ENCODE data around the gene LY6G5C.
"Not testable (repeated sequence)": the region's sequence is repeated elsewhere in the genome, so short reads cannot be mapped to it uniquely, and the experiment has no call there.

The LY6G5C gene

GRCh38 chr6:31713991-31714684 lies 33.3 kb upstream of the LY6G5C start:
- DNase-seq, result no peak

- no peak for DNase-seq
These were observed 32.6 kb upstream of the LY6G5C start for GRCh38 chr6:31713465-31713864.

GRCh38 chr6:31712296-31712695 lies 31.4 kb upstream of the LY6G5C start:
- no peak for DNase-seq

- no peak for DNase-seq
These were observed 30.4 kb upstream of the LY6G5C start for GRCh38 chr6:31711233-31711632.

- no peak for DNase-seq
These were observed 29.8 kb upstream of the LY6G5C start for GRCh38 chr6:31710523-31711219.

GRCh38 chr6:31709157-31709556 lies 28.3 kb upstream of the LY6G5C start:
- not testable (repeated sequence) for DNase-seq

GRCh38 chr6:31708224-31708623 lies 27.4 kb upstream of the LY6G5C start:
- DNase-seq, result no peak

DNA sequence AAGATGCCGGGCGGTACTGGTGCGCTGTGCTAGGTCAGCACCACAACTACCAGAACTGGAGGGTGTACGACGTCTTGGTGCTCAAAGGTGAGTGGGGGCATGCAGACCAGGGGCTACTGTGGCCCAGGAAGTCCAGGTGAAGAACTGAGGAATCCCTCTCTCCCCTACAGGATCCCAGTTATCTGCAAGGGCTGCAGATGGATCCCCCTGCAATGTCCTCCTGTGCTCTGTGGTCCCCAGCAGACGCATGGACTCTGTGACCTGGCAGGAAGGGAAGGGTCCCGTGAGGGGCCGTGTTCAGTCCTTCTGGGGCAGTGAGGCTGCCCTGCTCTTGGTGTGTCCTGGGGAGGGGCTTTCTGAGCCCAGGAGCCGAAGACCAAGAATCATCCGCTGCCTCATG lies 26.8 kb upstream of the LY6G5C start:
- DNase-seq, result no peak

DNA sequence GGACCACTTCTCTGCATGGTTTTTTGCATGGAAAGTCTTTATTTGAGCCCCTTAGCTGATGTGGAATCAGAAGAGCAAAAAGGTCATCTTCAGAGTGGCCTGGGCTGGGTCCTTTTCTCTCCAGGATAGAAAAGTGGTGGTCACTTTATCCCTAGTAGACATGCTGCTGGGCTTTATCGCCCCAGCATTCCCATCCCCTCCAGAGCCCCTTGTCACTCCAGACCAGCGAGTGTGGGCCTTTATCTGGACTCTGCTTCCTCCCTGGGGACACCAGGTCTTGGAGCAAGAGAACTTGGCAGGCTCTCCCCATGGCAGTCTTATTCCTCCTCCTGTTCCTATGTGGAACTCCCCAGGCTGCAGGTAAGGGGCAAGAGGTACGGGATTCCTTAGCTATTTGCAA lies 25.7 kb upstream of the LY6G5C start, which contains the start of gene LY6G6F:
Gene LY6G6F (plus strand): TSS at position 268 of the 400 bp plus-strand sequence. CDS start 41 bp downstream, at position 309.
- DNase-seq, result no peak

DNA sequence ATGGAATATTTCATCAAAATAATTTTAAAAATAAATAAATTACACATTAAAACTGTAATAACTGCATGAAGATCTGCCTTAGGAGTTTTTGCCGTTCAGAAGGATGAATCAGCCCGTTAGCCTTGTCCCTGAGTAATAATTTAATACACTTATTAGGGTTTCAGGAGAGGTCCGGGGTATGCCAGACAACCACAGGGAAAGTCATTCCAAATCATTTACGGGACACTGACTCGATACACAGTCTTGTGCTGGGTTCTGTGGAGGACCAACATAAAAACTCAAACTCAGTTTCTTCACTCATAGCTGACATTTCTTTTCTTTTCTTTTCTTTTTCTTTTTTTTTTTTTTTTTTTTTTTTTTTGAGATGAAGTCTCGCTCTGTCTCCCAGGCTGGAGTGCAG lies 25.1 kb upstream of the LY6G5C start:
- DNase-seq, result no peak

DNA sequence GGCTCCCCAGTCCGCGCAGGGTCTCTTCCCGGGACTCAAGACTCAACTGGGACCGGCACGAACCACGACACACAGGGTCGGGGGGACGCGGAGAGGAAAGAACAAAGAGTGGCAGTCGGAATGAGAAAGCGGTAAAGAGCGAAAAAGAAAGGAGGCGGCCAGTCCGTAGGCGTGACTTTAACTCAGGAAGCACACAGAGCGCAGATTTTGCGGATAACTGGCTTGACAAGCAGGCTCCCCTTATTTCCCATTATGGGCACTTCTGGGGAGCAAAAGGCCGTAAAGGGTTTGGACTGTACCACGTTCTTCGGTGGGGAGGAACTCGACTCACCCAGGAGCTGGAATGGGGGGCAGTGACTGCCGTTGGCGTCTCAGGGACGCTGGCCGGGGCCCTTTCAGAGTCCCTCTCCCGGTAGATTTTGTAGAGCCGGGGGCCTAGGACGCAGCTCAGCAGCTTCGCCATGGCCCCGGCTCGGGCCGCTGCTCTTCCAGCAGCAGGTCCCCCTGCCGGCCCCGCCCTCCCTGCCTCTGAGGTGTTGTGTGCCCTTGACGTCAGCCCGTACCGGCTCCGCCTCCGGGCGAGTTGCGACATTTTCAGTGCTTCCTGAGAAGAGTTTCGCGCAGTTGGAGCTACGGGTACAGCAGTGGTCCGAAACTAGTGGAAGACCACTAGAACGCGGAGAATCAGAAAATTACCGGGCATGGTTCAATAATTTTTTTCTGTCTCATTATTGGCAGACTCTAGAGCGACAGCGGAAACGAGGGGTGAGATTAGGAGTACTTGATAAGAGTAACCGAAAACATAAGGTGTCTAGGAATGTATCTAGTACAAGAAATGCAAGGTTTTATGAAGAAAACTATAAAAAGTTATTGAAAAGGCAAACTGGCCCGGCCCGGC lies 22.2 kb upstream of the LY6G5C start, which contains the start of gene ABHD16A:
Gene ABHD16A (minus strand): TSS at position 506 of the 898 bp plus-strand sequence. CDS start 43 bp downstream, at position 463.
- DNase-seq, result peak; percentile 96

DNA sequence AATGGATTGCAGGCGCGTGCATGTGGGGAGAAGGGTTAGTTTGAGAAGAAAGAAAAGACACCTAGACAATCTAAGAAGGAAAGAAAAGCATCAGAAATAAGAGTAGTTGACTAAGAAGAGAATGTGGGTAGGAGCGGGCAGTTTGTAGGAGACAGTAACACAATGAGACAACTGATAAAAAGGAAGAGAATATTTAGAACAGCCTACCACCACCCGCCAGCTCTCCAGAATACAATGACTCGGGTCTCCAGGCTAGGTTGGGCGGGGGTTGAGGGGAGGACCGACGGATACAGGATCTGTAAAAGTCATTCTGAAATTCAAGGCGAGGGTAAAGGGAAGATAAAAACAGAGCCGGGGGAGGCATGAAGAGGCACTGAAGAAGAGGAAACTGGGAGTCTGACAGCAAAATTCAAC lies 21.5 kb upstream of the LY6G5C start:
- DNase-seq, result peak; percentile 39

DNA sequence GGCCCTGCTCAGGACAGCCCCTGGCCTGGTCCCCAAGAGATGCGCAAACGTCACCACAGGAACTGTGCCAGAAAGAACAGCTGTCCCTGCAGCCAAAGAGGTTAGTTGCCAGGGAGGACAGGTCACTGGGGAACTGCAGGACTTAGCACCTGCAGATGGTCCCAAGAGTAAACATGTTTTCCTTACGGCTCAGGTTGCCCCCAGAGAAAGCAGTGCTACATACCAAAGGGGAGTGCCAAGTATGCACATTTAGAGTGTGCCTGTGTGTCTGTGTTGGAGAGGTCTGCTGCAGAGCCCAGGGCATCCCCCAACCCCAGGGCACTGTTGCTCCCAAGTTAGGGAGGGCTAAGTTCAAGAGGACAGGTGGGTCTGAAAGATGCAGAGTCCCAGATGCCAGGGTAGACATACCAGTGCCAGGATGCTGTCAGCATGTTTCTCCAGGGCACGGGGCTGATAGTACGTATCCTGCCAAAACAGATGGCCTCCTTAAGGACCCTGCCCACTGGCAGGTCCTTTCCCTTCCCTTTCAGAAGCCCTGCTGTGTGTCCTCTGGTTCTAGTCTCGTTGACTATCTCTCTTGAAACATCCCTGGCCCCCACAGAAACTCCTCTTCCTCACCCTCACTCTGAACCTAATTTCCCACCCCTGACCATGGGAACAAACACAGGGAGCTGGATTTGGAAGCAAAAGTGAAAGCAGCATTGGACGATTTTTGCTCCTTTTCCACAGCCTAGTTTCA lies 21.0 kb upstream of the LY6G5C start:
- DNase-seq, result peak; percentile 36

DNA sequence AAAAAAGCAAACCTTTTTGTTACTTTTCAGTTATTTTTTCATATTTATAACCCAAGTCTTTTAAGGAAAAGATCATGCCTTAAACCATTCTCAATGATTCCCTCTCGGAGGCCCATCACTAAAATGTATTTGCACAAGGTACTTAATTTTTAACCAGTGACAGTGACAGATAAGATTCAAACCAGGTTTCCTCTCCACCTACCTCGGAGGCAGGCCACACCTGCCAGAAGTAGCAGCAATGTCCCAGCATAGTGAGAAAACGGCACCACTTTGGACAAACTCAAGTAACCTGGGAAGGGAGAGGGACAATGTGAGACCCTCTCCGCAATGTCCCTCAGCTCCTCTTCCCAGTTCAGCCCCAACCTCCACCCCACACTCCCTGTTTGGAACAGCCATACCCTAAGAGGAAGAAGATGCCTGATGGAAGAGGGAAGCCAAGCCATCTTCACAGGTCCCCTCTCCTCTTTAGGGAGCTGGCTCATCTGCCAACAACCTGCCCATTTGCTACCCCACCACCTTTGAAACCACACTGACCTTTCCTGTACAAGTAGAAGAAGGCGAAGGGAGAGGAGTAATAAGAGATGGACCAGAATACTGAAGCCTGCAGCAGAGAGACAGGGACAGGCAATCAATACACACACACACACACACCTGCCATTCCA lies 20.0 kb upstream of the LY6G5C start:
- DNase-seq, result no peak

DNA sequence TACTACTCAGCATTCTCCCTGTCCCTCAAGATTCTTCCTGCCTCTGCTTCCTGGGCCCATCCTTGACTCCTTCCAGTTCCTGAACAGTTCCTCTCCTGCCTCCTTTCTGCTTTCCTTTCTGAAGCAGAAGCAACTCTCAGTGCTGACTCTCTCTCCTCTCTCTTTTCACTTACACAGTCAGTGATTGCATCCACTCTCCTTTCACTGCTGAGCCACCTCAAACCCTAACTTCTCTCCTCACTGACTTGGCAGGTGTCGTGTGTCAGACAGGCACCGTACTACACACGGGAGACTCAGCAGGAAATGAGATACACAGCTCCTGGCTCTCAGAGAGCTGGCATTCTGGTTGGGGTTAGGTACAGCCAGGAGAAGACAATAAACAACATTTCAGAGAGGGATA lies 16.7 kb upstream of the LY6G5C start:
- no peak for DNase-seq

GRCh38 chr6:31693535-31693934 lies 12.7 kb upstream of the LY6G5C start:
- DNase-seq, result no peak

DNA sequence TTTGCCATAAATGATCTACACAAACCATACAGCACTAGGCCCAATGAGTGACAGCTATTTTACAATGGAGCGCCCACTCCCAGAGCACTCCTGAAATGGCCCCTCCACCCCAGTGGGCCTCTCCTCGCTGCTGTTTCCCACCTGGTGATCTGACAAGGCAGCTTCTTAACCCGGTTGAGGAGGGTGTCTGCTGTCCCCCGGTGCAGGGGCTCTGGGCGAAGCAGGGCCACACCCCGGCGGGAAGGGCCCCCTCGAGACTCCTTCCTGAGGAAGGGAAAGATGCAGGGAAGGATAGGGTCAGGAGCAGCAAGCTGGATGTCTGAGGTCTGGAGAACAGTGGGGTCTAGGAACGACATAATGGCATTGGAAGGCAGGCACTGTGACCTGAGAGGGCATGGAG lies 12.0 kb upstream of the LY6G5C start:
- no peak for DNase-seq

GRCh38 chr6:31692353-31692752 lies 11.5 kb upstream of the LY6G5C start:
- DNase-seq, result no peak

DNA sequence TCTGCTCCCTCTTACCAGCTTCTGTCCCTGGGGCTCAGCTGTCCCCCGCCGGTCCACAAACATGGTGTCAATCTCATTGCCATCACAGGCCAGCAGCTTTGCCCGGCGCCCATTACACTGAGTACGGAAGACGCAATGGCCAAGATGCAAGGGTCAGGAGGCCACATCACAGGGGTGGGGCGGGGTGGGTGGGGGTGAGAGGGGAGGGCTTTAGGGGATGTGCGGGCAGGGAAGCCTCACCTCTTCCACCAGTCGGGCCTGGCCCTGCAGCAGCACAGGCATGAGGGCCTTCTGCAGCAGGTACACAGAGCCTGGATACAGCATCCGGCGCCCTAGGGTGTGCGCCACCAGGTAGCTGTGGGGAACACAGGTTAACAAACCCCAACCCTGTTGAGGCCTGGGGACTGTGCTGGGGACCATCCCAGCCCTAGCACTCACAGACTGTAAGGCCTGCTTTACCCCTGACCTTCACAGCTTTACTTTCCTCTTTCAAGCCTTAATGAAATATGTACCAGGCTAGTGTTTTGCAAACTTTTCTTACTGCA lies 10.8 kb upstream of the LY6G5C start:
- DNase-seq, result no peak

GRCh38 chr6:31691078-31691463 lies 10.2 kb upstream of the LY6G5C start:
- DNase-seq, result no peak

- DNase-seq, result no peak
These were observed 9.6 kb upstream of the LY6G5C start for GRCh38 chr6:31690231-31691077.
